ENCODE results near the gene NRARP. TPM values are rescaled to one million over a fixed set of nuclear protein-coding genes. Genes with fewer than 3 reads are reported as not detected.

NRARP gene
- total RNA-seq, 1 experiment from 2014 or later, result 51.5 TPM

DNA sequence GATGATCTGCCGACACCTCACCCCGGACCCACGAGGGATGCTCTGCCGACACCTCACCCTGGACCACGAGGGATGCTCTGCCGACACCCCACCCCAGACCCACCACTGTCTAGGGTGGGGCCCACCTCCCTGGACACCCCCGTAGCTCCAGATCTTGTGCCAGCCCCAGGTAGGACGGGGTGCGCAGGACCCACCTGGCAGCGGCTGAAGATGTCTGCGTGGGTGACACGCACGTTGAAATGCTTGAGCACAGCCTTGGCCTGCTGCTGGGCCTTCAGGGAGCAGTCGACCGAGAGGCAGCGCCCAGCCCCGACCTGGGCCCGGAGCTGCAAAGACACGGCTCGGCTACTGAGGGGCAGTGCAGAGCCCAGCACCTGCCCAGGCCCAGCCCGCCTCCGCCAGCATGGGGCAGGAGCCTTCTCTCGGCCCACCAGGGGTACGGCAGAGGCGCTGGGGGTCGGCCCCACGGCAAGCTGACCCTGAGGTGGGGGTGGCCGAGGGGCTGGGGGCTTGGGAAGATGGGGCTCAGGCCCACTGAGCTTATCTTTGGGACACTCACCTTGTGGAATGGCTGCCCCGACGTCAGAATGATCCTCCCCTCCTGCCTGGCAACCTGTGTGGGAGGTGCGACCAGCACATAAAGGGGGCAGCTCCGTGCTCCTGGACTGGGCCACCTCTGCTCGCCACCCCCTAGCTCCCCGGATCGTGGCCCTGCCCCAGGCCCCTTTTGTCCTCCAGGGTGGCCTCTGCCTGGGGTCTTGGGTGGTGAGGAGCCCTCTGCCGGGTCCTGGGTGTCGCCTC is 21.7 kb upstream of the NRARP start:
- Mint-ChIP-seq H3K4me1 (0 out of 2 replicates have a peak, but pooled peaks cover 2% of the 10 kb centered on the region), H3K4me3 (no peak overlapping the region), H3K36me3 (peaks cover 4% of the 10 kb centered on the region), H3K9me3 (peaks cover 6% of the 10 kb centered on the region), H3K27ac (no peak overlapping the region), H3K27me3 (ENCODE audit: low read depth) (peaks cover 5% of the 10 kb centered on the region; the same call in 1 of the 2 replicates)
- DNase-seq (ENCODE audit: low spot score) (no peak), ATAC-seq (no peak)
- POLR2A ChIA-PET, result no interaction called here
- CTCF ChIA-PET, result interaction anchor here (1.2 kb wide), 1 partner anchor 22 kb away, joined by 4 read pairs; the partner anchor contains the start of gene NRARP
- TF ChIP-seq, protein P1, sequence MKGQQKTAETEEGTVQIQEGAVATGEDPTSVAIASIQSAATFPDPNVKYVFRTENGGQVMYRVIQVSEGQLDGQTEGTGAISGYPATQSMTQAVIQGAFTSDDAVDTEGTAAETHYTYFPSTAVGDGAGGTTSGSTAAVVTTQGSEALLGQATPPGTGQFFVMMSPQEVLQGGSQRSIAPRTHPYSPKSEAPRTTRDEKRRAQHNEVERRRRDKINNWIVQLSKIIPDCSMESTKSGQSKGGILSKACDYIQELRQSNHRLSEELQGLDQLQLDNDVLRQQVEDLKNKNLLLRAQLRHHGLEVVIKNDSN (CRISPR knock-in tag; IDR thresholded peaks at IDR 0.05), result no peak
- TF ChIP-seq, protein P2, sequence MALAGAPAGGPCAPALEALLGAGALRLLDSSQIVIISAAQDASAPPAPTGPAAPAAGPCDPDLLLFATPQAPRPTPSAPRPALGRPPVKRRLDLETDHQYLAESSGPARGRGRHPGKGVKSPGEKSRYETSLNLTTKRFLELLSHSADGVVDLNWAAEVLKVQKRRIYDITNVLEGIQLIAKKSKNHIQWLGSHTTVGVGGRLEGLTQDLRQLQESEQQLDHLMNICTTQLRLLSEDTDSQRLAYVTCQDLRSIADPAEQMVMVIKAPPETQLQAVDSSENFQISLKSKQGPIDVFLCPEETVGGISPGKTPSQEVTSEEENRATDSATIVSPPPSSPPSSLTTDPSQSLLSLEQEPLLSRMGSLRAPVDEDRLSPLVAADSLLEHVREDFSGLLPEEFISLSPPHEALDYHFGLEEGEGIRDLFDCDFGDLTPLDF (CRISPR knock-in tag; IDR thresholded peaks at IDR 0.05), result no peak
- TF ChIP-seq, protein P3, sequence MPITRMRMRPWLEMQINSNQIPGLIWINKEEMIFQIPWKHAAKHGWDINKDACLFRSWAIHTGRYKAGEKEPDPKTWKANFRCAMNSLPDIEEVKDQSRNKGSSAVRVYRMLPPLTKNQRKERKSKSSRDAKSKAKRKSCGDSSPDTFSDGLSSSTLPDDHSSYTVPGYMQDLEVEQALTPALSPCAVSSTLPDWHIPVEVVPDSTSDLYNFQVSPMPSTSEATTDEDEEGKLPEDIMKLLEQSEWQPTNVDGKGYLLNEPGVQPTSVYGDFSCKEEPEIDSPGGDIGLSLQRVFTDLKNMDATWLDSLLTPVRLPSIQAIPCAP (CRISPR knock-in tag; IDR thresholded peaks at IDR 0.05), result no peak
- TF ChIP-seq PRRX2 (CRISPR knock-in tag; IDR thresholded peaks at IDR 0.05) (no peak), CREB1 (CRISPR knock-in tag; IDR thresholded peaks at IDR 0.05) (no peak), JUN (CRISPR knock-in tag; IDR thresholded peaks at IDR 0.05) (no peak), NFE2L1 (CRISPR knock-in tag; IDR thresholded peaks at IDR 0.05) (no peak), NFATC4 (CRISPR knock-in tag; IDR thresholded peaks at IDR 0.05) (no peak), ZBTB21 (CRISPR knock-in tag; IDR thresholded peaks at IDR 0.05; ENCODE audit: borderline replicate concordance) (no peak), IRF2 (CRISPR knock-in tag; IDR thresholded peaks at IDR 0.05; ENCODE audit: borderline replicate concordance, low read depth) (no peak), ETV6 (CRISPR knock-in tag; IDR thresholded peaks at IDR 0.05) (no peak), JAZF1 (CRISPR knock-in tag; IDR thresholded peaks at IDR 0.05) (no peak), SMAD4 (CRISPR knock-in tag; IDR thresholded peaks at IDR 0.05) (no peak), OVOL2 (CRISPR knock-in tag; IDR thresholded peaks at IDR 0.05; ENCODE audit: borderline replicate concordance) (no peak), CBFB (CRISPR knock-in tag; IDR thresholded peaks at IDR 0.05; ENCODE audit: low read depth) (no peak), ZNF263 (CRISPR knock-in tag; IDR thresholded peaks at IDR 0.05; ENCODE audit: low read depth) (no peak)
- TF ChIP-seq, protein P4, sequence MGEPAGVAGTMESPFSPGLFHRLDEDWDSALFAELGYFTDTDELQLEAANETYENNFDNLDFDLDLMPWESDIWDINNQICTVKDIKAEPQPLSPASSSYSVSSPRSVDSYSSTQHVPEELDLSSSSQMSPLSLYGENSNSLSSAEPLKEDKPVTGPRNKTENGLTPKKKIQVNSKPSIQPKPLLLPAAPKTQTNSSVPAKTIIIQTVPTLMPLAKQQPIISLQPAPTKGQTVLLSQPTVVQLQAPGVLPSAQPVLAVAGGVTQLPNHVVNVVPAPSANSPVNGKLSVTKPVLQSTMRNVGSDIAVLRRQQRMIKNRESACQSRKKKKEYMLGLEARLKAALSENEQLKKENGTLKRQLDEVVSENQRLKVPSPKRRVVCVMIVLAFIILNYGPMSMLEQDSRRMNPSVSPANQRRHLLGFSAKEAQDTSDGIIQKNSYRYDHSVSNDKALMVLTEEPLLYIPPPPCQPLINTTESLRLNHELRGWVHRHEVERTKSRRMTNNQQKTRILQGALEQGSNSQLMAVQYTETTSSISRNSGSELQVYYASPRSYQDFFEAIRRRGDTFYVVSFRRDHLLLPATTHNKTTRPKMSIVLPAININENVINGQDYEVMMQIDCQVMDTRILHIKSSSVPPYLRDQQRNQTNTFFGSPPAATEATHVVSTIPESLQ (CRISPR knock-in tag; IDR thresholded peaks at IDR 0.05), result no peak
- TF ChIP-seq, protein P5, sequence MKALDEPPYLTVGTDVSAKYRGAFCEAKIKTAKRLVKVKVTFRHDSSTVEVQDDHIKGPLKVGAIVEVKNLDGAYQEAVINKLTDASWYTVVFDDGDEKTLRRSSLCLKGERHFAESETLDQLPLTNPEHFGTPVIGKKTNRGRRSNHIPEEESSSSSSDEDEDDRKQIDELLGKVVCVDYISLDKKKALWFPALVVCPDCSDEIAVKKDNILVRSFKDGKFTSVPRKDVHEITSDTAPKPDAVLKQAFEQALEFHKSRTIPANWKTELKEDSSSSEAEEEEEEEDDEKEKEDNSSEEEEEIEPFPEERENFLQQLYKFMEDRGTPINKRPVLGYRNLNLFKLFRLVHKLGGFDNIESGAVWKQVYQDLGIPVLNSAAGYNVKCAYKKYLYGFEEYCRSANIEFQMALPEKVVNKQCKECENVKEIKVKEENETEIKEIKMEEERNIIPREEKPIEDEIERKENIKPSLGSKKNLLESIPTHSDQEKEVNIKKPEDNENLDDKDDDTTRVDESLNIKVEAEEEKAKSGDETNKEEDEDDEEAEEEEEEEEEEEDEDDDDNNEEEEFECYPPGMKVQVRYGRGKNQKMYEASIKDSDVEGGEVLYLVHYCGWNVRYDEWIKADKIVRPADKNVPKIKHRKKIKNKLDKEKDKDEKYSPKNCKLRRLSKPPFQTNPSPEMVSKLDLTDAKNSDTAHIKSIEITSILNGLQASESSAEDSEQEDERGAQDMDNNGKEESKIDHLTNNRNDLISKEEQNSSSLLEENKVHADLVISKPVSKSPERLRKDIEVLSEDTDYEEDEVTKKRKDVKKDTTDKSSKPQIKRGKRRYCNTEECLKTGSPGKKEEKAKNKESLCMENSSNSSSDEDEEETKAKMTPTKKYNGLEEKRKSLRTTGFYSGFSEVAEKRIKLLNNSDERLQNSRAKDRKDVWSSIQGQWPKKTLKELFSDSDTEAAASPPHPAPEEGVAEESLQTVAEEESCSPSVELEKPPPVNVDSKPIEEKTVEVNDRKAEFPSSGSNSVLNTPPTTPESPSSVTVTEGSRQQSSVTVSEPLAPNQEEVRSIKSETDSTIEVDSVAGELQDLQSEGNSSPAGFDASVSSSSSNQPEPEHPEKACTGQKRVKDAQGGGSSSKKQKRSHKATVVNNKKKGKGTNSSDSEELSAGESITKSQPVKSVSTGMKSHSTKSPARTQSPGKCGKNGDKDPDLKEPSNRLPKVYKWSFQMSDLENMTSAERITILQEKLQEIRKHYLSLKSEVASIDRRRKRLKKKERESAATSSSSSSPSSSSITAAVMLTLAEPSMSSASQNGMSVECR (CRISPR knock-in tag; IDR thresholded peaks at IDR 0.05; ENCODE audit: borderline replicate concordance), result no peak
- TF ChIP-seq, protein P6, sequence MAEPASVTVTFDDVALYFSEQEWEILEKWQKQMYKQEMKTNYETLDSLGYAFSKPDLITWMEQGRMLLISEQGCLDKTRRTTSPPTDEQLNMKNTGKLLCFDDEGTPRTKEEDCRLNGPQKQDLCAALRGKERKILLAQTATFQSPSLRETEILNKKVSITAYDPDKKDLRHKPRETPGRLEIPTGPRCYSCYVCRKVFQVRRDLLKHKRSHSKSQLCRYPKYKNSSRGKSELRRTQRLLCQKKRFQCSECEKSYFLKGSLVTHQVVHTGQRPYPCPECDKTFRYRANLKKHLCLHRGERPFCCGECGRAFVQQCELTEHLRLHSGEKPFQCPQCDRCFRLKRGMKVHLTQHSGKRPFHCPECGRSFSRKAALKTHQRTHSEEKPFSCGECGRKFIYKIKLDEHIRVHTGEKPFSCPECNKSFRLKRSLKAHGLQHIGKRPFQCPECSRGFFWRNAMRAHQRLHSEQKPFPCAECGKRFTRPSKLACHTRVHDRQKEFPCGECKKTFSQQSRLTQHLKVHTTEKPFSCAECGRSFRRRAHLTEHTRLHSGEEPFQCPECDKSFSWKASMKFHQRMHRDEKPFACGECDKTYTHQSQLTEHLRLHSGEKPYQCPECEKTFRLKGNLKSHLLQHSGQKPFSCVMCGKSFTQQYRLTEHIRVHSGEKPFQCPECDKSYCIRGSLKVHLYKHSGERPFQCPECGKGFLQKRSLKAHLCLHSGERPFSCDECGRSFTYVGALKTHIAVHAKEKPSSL (CRISPR knock-in tag; conservative IDR thresholded peaks at IDR 0.05), result no peak
- TF ChIP-seq, protein P7, sequence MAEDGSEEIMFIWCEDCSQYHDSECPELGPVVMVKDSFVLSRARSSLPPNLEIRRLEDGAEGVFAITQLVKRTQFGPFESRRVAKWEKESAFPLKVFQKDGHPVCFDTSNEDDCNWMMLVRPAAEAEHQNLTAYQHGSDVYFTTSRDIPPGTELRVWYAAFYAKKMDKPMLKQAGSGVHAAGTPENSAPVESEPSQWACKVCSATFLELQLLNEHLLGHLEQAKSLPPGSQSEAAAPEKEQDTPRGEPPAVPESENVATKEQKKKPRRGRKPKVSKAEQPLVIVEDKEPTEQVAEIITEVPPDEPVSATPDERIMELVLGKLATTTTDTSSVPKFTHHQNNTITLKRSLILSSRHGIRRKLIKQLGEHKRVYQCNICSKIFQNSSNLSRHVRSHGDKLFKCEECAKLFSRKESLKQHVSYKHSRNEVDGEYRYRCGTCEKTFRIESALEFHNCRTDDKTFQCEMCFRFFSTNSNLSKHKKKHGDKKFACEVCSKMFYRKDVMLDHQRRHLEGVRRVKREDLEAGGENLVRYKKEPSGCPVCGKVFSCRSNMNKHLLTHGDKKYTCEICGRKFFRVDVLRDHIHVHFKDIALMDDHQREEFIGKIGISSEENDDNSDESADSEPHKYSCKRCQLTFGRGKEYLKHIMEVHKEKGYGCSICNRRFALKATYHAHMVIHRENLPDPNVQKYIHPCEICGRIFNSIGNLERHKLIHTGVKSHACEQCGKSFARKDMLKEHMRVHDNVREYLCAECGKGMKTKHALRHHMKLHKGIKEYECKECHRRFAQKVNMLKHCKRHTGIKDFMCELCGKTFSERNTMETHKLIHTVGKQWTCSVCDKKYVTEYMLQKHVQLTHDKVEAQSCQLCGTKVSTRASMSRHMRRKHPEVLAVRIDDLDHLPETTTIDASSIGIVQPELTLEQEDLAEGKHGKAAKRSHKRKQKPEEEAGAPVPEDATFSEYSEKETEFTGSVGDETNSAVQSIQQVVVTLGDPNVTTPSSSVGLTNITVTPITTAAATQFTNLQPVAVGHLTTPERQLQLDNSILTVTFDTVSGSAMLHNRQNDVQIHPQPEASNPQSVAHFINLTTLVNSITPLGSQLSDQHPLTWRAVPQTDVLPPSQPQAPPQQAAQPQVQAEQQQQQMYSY (CRISPR knock-in tag; IDR thresholded peaks at IDR 0.05), result no peak

Data from WTC11 (cell line).